ENCODE measurements around the gene CFAP161.

The CFAP161 gene

DNA sequence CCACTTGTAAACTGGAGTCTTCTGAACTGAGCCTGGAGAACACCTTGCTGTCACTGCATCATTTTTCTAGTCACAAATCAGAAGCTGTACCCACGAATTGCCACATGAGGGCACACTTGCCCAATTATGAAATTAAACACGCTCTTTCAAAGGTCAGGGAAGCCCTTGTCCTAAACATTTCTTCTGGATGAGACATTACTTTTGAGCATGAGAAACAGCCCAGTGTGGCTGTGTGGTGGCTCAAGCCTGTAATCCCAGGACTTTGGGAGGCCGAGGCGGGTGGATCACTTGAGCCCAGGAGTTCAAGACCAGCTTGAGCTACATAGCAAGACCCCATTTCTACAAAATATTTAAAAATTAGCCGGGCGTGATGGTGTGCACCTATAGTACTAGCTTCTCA is 27.5 kb upstream of the CFAP161 start (continued):
- TF ChIP-seq, protein P1, sequence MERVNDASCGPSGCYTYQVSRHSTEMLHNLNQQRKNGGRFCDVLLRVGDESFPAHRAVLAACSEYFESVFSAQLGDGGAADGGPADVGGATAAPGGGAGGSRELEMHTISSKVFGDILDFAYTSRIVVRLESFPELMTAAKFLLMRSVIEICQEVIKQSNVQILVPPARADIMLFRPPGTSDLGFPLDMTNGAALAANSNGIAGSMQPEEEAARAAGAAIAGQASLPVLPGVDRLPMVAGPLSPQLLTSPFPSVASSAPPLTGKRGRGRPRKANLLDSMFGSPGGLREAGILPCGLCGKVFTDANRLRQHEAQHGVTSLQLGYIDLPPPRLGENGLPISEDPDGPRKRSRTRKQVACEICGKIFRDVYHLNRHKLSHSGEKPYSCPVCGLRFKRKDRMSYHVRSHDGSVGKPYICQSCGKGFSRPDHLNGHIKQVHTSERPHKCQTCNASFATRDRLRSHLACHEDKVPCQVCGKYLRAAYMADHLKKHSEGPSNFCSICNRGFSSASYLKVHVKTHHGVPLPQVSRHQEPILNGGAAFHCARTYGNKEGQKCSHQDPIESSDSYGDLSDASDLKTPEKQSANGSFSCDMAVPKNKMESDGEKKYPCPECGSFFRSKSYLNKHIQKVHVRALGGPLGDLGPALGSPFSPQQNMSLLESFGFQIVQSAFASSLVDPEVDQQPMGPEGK (tag by site-specific recombination; IDR thresholded peaks at IDR 0.05): no peak
- TF ChIP-seq ZNF19 (tag by site-specific recombination; IDR thresholded peaks at IDR 0.05; ENCODE audit: low read depth): no peak
- TF ChIP-seq ZNF223 (tag by site-specific recombination; IDR thresholded peaks at IDR 0.05): no peak
- TF ChIP-seq MZF1 (tag by site-specific recombination; IDR thresholded peaks at IDR 0.05; ENCODE audit: borderline replicate concordance): no peak
- no peak for TF ChIP-seq ZNF510 (tag by site-specific recombination; IDR thresholded peaks at IDR 0.05; ENCODE audit: insufficient replicate concordance)
- TF ChIP-seq, protein P2, sequence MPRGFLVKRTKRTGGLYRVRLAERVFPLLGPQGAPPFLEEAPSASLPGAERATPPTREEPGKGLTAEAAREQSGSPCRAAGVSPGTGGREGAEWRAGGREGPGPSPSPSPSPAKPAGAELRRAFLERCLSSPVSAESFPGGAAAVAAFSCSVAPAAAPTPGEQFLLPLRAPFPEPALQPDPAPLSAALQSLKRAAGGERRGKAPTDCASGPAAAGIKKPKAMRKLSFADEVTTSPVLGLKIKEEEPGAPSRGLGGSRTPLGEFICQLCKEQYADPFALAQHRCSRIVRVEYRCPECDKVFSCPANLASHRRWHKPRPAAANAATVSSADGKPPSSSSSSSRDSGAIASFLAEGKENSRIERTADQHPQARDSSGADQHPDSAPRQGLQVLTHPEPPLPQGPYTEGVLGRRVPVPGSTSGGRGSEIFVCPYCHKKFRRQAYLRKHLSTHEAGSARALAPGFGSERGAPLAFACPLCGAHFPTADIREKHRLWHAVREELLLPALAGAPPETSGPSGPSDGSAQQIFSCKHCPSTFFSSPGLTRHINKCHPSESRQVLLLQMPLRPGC (tag by site-specific recombination; IDR thresholded peaks at IDR 0.05): no peak
- no peak for TF ChIP-seq OSR2 (tag by site-specific recombination; IDR thresholded peaks at IDR 0.05)

DNA sequence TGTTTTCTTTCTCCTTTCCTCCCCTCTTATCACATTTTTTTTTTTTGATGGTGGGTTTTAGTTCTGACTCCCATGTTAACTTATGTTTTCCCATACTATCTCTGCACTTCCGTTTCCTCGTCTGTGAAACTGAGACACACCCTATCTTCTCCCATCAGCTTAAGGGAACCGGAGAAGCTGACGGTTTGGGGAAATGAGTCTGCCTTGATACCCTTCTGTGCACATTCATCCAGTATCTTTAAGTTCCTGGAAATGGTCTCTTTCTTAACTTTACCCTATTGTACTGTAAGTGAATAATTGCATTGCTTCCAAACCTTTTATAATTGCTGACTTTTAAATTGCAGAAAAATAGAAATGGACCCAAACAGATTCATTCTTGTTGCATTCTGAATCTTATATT is 26.2 kb upstream of the CFAP161 start:
- H3K27ac ChIP-seq (ENCODE audit: extremely low read depth, low read depth, low read length): no peak overlapping the region
- no peak for TF ChIP-seq ZNF548 (tag by site-specific recombination; IDR thresholded peaks at IDR 0.05)
- no peak for TF ChIP-seq KLF9 (tag by site-specific recombination; IDR thresholded peaks at IDR 0.05; ENCODE audit: low read depth)
- no peak for TF ChIP-seq ZNF266 (tag by site-specific recombination; IDR thresholded peaks at IDR 0.05; ENCODE audit: low read depth)
- TF ChIP-seq SALL2 (tag by site-specific recombination; IDR thresholded peaks at IDR 0.05; ENCODE audit: borderline replicate concordance): no peak
- TF ChIP-seq ZBTB17 (tag by site-specific recombination; IDR thresholded peaks at IDR 0.05): no peak
- TF ChIP-seq, protein P3, sequence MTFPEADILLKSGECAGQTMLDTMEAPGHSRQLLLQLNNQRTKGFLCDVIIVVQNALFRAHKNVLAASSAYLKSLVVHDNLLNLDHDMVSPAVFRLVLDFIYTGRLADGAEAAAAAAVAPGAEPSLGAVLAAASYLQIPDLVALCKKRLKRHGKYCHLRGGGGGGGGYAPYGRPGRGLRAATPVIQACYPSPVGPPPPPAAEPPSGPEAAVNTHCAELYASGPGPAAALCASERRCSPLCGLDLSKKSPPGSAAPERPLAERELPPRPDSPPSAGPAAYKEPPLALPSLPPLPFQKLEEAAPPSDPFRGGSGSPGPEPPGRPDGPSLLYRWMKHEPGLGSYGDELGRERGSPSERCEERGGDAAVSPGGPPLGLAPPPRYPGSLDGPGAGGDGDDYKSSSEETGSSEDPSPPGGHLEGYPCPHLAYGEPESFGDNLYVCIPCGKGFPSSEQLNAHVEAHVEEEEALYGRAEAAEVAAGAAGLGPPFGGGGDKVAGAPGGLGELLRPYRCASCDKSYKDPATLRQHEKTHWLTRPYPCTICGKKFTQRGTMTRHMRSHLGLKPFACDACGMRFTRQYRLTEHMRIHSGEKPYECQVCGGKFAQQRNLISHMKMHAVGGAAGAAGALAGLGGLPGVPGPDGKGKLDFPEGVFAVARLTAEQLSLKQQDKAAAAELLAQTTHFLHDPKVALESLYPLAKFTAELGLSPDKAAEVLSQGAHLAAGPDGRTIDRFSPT (tag by site-specific recombination; IDR thresholded peaks at IDR 0.05): no peak
- no peak for TF ChIP-seq ZNF311 (tag by site-specific recombination; IDR thresholded peaks at IDR 0.05; ENCODE audit: borderline replicate concordance)
- TF ChIP-seq ZFP3 (tag by site-specific recombination; IDR thresholded peaks at IDR 0.05; ENCODE audit: low read depth): no peak
- TF ChIP-seq ZFP37 (tag by site-specific recombination; IDR thresholded peaks at IDR 0.05): no peak
- TF ChIP-seq, protein P4, sequence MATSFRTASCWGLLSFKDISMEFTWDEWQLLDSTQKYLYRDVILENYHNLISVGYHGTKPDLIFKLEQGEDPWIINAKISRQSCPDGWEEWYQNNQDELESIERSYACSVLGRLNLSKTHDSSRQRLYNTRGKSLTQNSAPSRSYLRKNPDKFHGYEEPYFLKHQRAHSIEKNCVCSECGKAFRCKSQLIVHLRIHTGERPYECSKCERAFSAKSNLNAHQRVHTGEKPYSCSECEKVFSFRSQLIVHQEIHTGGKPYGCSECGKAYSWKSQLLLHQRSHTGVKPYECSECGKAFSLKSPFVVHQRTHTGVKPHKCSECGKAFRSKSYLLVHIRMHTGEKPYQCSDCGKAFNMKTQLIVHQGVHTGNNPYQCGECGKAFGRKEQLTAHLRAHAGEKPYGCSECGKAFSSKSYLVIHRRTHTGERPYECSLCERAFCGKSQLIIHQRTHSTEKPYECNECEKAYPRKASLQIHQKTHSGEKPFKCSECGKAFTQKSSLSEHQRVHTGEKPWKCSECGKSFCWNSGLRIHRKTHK (tag by site-specific recombination; IDR thresholded peaks at IDR 0.05): no peak
- TF ChIP-seq ZNF433 (tag by site-specific recombination; IDR thresholded peaks at IDR 0.05; ENCODE audit: low read depth): no peak
- no peak for TF ChIP-seq ZNF24 (tag by site-specific recombination; IDR thresholded peaks at IDR 0.05)
- TF ChIP-seq, protein P5, sequence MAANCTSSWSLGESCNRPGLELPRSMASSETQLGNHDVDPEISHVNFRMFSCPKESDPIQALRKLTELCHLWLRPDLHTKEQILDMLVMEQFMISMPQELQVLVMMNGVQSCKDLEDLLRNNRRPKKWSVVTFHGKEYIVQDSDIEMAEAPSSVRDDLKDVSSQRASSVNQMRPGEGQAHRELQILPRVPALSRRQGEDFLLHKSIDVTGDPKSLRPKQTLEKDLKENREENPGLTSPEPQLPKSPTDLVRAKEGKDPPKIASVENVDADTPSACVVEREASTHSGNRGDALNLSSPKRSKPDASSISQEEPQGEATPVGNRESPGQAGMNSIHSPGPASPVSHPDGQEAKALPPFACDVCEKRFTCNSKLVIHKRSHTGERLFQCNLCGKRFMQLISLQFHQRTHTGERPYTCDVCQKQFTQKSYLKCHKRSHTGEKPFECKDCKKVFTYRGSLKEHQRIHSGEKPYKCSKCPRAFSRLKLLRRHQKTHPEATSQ (tag by site-specific recombination; IDR thresholded peaks at IDR 0.05): no peak
- TF ChIP-seq ZNF48 (tag by site-specific recombination; IDR thresholded peaks at IDR 0.05): no peak
- no peak for TF ChIP-seq ZNF561 (tag by site-specific recombination; IDR thresholded peaks at IDR 0.05; ENCODE audit: borderline replicate concordance)
- TF ChIP-seq ZNF558 (tag by site-specific recombination; IDR thresholded peaks at IDR 0.05): no peak
- TF ChIP-seq ZNF184 (tag by site-specific recombination; IDR thresholded peaks at IDR 0.05): no peak
- H3K4me1 ChIP-seq (ENCODE audit: control insufficient read depth, insufficient read depth, low read length): 0 out of 2 replicates have a peak, but pooled peaks cover 2% of the 10 kb centered on the region
- ChIA-PET CTCF (interaction anchor here (0.5 to 19.9 kb wide), 24 partner anchors 9 to 659 kb away, joined by 3 to 530 read pairs (median 4); no protein-coding TSS in a partner anchor), POLR2A (no interaction called here)
- no peaks in the 10 kb centered on the region for H3K36me3 ChIP-seq (ENCODE audit: control insufficient read depth in 2 of 2, insufficient read depth in 1 of 2, low read length in 2 of 2)
- H3K9me3 ChIP-seq (ENCODE audit: control insufficient read depth, insufficient read depth, low read depth, low read length): no peaks in the 10 kb centered on the region
- no peak overlapping the region for H3K4me3 ChIP-seq (ENCODE audit: low read depth, low read length)

All from HEK293 (cell line).